Adrenal gland (tissue), 12 donors: Measurements from ENCODE around the gene GSTO2. TPM values are rescaled to one million over a fixed set of nuclear protein-coding genes. Genes with fewer than 3 reads are reported as not detected.

Experiments
- DNase-seq, 7 donors: peaks; one replicate each; pipeline ENCODE4 v3.0.0-alpha.2; 2019 to 2020
- H3K27ac ChIP-seq, 5 donors: fragments of 200-600 bp; sonication (generic) in 4 of 5; 1 replicate in 3 of 5; 2 replicates in 2 of 5; pipeline versions ENCODE4 v1.5.1 to v1.8.0; 2016 to 2020; ENCODE audit warnings: mild to moderate bottlenecking in 1 of 5
- H3K27me3 ChIP-seq: fragments of 200-600 bp; 2 replicates; pipeline ENCODE4 v1.8.0; 2021
- H3K36me3 ChIP-seq, 2 donors: fragments of 200-600 bp; replicated peaks in 1 of 2; 1 replicate in 1 of 2; 2 replicates in 1 of 2; pipeline versions ENCODE4 v1.5.1 to v1.8.0; 2018 to 2022
- H3K4me1 ChIP-seq, 2 donors: fragments of 200-600 bp; replicated peaks in 1 of 2; 1 replicate in 1 of 2; 2 replicates in 1 of 2; pipeline versions ENCODE4 v1.5.1 to v1.8.0; 2018 to 2021
- H3K4me3 ChIP-seq, 4 donors: fragments of 200-600 bp; sonication (generic) in 3 of 4; one replicate each; pipeline ENCODE4 v1.5.1; 2016 to 2018
- H3K9me3 ChIP-seq, 3 donors: fragments of 200-600 bp; sonication (generic) in 1 of 3; replicated peaks in 1 of 3; 1 replicate in 2 of 3; 2 replicates in 1 of 3; pipeline versions ENCODE4 v1.5.1 to v1.8.0; 2016 to 2021
- CTCF ChIP-seq, 6 experiments: fragments of 450-650 bp in 4 of 6; fragments of 200-600 bp in 2 of 6; sonication (generic) in 1 of 6; IDR thresholded peaks; 1 replicate in 5 of 6; 2 replicates in 1 of 6; pipeline versions ENCODE4 v1.5.1 to v1.8.0; 2016 to 2021; ENCODE audit warnings: antibody characterized with exemption in 6 of 6, mild to moderate bottlenecking in 2 of 6, moderate library complexity in 1 of 6
- POLR2A ChIP-seq, 2 donors: fragments of 450-650 bp; IDR thresholded peaks; one replicate each; pipeline ENCODE4 v1.6.1; 2017; ENCODE audit warnings: antibody characterized with exemption in 2 of 2, mild to moderate bottlenecking in 2 of 2, moderate library complexity in 1 of 2
- WGBS, 4 donors: extraction: QIAGEN DNeasy Blood & Tissue Kit in 2 of 4; methylation state at CpG; one replicate each; pipeline versions ENCODE4 v1.1.5 to v1.1.7; 2013 to 2017; 5-methylcytosine and 5-hydroxymethylcytosine counted together
- intact Hi-C, 2 donors: fragments of 100-400 bp; cut with DNase I; formaldehyde crosslinking; loops; one replicate each; pipeline versions ENCODE4 v1.14.1 to v1.15.0; 2022 to 2023
- polyA plus RNA-seq, 3 donors: library from polyadenylated mRNA; stranded (reverse); fragments of 200-250 nt in 2 of 3; fragments of 350-450 nt in 1 of 3; fragmentation: Illumina TruSeq in 1 of 3; extraction: RNeasy Lipid Tissue Mini Kit (QIAGEN cat#74804) in 1 of 3; gene quantifications; one replicate each; pipeline ENCODE4 v1.2.3, GENCODE V29; 2013 to 2014
- total RNA-seq, 9 donors: library from RNA; depleted of rRNA in 4 of 9; stranded (reverse); fragments of >200 nt in 4 of 9; fragments of 120-200 nt in 1 of 9; fragmentation: NEBNext Ultra II Directional in 1 of 9; extraction: Animal tissue kit (Norgen Biotek cat#: 25700) in 1 of 9; gene quantifications; one replicate each; pipeline versions ENCODE4 v1.1.0 to v1.2.4, GENCODE V29; 2013 to 2023
- donor health status: healthy with polysubstance abuse.
- donor health status: Bipolar disorder and iron deficiency.
- donor health status: DM: yes; HTN: yes; CAD: no.
- donor health status: DM: no; HTN: no; CAD: no.
- donor health status: DM: no; HTN: no; CAD: no.
- donor health status: DM: yes; HTN: yes; CAD: no.

GSTO2 gene
- total and polyA plus RNA-seq, 12 donors, result 3.7 to 15.3 (median 7.3) TPM

DNA sequence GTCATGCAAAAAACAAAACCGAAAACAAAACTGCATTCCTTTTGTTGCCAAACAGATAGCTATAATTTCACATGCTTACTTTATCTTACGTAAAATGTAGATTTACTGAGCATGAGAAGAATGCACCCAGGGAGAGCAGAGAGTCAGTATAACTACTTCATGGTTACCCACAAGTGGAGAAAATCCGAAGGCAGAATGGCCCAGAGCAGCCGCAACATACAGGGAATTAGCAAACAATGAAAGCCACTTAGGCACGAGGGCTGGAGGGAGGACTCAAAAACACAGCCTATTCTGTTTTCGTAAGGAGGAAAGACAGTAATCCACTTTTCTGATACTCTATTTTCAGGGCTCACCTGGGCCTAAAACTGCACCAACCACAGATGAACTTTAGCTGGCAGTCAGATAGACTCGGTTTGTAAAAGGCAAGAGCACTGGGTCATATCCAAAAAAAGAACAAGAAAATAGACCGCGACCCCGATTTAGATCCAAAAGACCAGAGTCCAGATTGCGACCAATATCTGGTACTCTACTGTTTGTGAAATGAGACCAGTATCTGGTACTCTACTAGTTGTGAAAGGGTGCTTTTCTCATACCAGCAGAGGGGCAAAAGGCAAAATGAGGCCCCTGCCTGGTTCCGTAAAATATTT is 68.0 kb downstream of the GSTO2 start:
- Histone ChIP-seq H3K27me3 (no peaks in the 10 kb centered on the region), H3K27ac (peak overlapping the region; percentile 85 to 99 (median 98)), H3K9me3 (no peaks in the 10 kb centered on the region), H3K36me3 (no peaks in the 10 kb centered on the region), H3K4me3 (peak overlapping the region in 2 of 4 donors; percentile 78 to 95), H3K4me1 (peaks cover 8 to 42% of the 10 kb centered on the region in 2 donors)
- intact Hi-C loops, result no loop called here
- TF ChIP-seq CTCF (IDR thresholded peaks at IDR 0.05) (no peak), POLR2A (IDR thresholded peaks at IDR 0.05) (peak in 1 of 2 donors; percentile 14)
- WGBS, 4 donors, result 22 to 32% (median 29%) methylated on average over 12 of the region's 12 CpGs
- DNase-seq, result peak in 2 of 7 donors; percentile 11 to 48

DNA sequence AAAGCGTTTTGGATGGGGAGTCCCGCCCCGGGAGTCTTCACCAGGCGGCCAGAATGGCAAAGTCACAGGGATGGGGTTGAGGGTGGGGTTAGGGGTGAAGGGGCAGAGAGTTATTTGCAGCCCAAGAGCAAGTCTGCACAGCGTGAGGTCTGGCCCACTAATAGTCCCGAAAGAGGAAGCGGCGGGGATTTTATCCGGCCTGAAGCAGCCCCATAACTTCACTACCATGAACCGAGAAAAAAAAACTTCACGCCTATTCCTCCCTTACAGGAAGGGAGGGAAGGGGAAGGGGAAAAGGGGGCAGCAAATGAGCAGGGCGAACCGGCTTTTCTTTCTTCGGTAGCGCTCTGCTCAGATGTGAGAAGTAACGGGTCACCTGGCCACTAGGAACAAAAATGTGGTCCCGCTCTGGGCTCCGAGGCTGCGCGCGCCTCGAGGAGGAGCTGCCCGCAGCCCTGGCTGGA is 68.6 kb downstream of the GSTO2 start:
- H3K9me3 ChIP-seq, result no peaks in the 10 kb centered on the region
- H3K27me3 ChIP-seq, result no peaks in the 10 kb centered on the region
- H3K4me3 ChIP-seq, result peak overlapping the region; percentile 78 to 99 (median 96)
- no peaks in the 10 kb centered on the region for H3K36me3 ChIP-seq
- WGBS, 4 donors, result 2 to 5% (median 3%) methylated on average over 17 to 23 of the region's 23 CpGs
- TF ChIP-seq POLR2A (IDR thresholded peaks at IDR 0.05), result peak in 1 of 2 donors; percentile 5
- no peak for TF ChIP-seq CTCF (IDR thresholded peaks at IDR 0.05)
- H3K4me1 ChIP-seq, result peaks cover 13 to 36% of the 10 kb centered on the region in 2 donors
- peak overlapping the region; percentile 85 to 99 (median 98) for H3K27ac ChIP-seq
- peak in 4 of 7 donors; percentile 29 to 73 (median 46) for DNase-seq
- intact Hi-C loops, result no loop called here

- 0 to 1% (median 1%) methylated on average over 34 to 70 of the region's 70 CpGs for WGBS, 4 donors
These were observed 69.2 kb downstream of the GSTO2 start, which contains the start of gene ITPRIP for GRCh38 chr10:104337985-104338735. Gene ITPRIP, minus strand, starts transcription at chr10:104338465. Its CDS starts 22,414 bp downstream, at chr10:104316051.

More at GRCh38 chr10:104337985-104338735, 69.2 kb downstream of the GSTO2 start, which contains the start of gene ITPRIP:
- H3K27me3 ChIP-seq, result no peaks in the 10 kb centered on the region
- no peaks in the 10 kb centered on the region for H3K36me3 ChIP-seq
- H3K4me1 ChIP-seq, result peaks cover 19 to 37% of the 10 kb centered on the region in 2 donors
- peak within 1 kb of the TSS; percentile 85 to 99 (median 98) for H3K27ac ChIP-seq
- intact Hi-C loops, result no loop called here
- peak within 1 kb of the TSS; percentile 78 to 99 (median 96) for H3K4me3 ChIP-seq
- no peaks in the 10 kb centered on the region for H3K9me3 ChIP-seq
- peak; percentile 75 to 88 (median 76) for DNase-seq
- TF ChIP-seq POLR2A (IDR thresholded peaks at IDR 0.05) (peak; percentile 90 to 95), CTCF (IDR thresholded peaks at IDR 0.05) (peak in 1 of 6 experiments; percentile 14)
